HepG2 (cell line): ENCODE results near the gene WDFY1. TPM values are rescaled to one million over a fixed set of nuclear protein-coding genes. Genes with fewer than 3 reads are reported as not detected.

Experiments used
- ATM ChIP-seq: fragments of 450-650 bp; IDR thresholded peaks from 2 replicates; pipeline ENCODE4 v1.7.1; 2017; ENCODE audit warnings: mild to moderate bottlenecking, borderline replicate concordance
- HNRNPK ChIP-seq: fragments of 200-400 bp; formaldehyde crosslinking; IDR thresholded peaks from 2 replicates; pipeline ENCODE4 v1.6.1; 2018; ENCODE audit warnings: low read length, low read depth, moderate library complexity, mild to moderate bottlenecking; ENCODE audit not compliant: poor library complexity, severe bottlenecking
- IKZF1 ChIP-seq: fragments of 450-650 bp; IDR thresholded peaks from 2 replicates; pipeline ENCODE4 v1.7.1; 2016
- KIAA2018 ChIP-seq: sonication (generic); formaldehyde crosslinking; IDR thresholded peaks from 2 replicates; pipeline ENCODE4 v1.5.0; 2020; ENCODE audit warnings: mild to moderate bottlenecking, missing genetic modification reagents, borderline replicate concordance
- MXI1 ChIP-seq: IDR thresholded peaks from 3 replicates; pipeline ENCODE4 v1.6.1; 2012; ENCODE audit warnings: low read depth, low read length, inconsistent platforms, borderline replicate concordance
- RFX1 ChIP-seq: fragments of 450-650 bp; IDR thresholded peaks from 2 replicates; pipeline ENCODE4 v1.6.1; 2017
- RFX5 ChIP-seq: IDR thresholded peaks from 2 replicates; pipeline ENCODE4 v1.6.1; 2011; ENCODE audit warnings: low read depth, low read length, improper control_type of control experiment
- SNAPC4 ChIP-seq: sonication (generic); formaldehyde crosslinking; IDR thresholded peaks from 2 replicates; pipeline ENCODE4 v1.4.0; 2020; ENCODE audit warnings: mild to moderate bottlenecking, missing genetic modification reagents
- THAP11 ChIP-seq: IDR thresholded peaks from 2 replicates; pipeline ENCODE4 v1.6.1; 2016; ENCODE audit warnings: missing biosample characterization, missing genetic modification reagents
- YY1 ChIP-seq: IDR thresholded peaks from 2 replicates; pipeline ENCODE4 v1.6.1; 2011; ENCODE audit warnings: low read length, low read depth, moderate library complexity, mild to moderate bottlenecking; ENCODE audit not compliant: insufficient read depth, insufficient replicate concordance
- ZKSCAN1 ChIP-seq: fragments of 150-350 bp; IDR thresholded peaks from 2 replicates; pipeline ENCODE4 v1.6.1; 2014; ENCODE audit warnings: low read length
- ZNF331 ChIP-seq: sonication (generic); formaldehyde crosslinking; IDR thresholded peaks from 2 replicates; pipeline ENCODE4 v1.4.0; 2020; ENCODE audit warnings: missing genetic modification reagents
- ZNF563 ChIP-seq: sonication (generic); formaldehyde crosslinking; IDR thresholded peaks from 2 replicates; pipeline ENCODE4 v1.8.0; 2022; ENCODE audit warnings: mild to moderate bottlenecking, moderate library complexity, missing genetic modification reagents
- ZNF670 ChIP-seq: sonication (generic); formaldehyde crosslinking; IDR thresholded peaks from 2 replicates; pipeline ENCODE4 v1.8.0; 2022; ENCODE audit warnings: mild to moderate bottlenecking, missing genetic modification reagents, borderline replicate concordance
- ZNF740 ChIP-seq: sonication (generic); formaldehyde crosslinking; IDR thresholded peaks from 2 replicates; pipeline ENCODE4 v1.4.0; 2020; ENCODE audit warnings: missing genetic modification reagents
- ZNF891 ChIP-seq: sonication (generic); formaldehyde crosslinking; IDR thresholded peaks from 2 replicates; pipeline ENCODE4 v1.5.0; 2020; ENCODE audit warnings: mild to moderate bottlenecking, missing genetic modification reagents
- ZSCAN22 ChIP-seq: sonication (generic); formaldehyde crosslinking; IDR thresholded peaks from 2 replicates; pipeline ENCODE4 v1.4.0; 2020; ENCODE audit warnings: mild to moderate bottlenecking, missing genetic modification reagents
- ZSCAN9 ChIP-seq: IDR thresholded peaks from 2 replicates; pipeline ENCODE4 v1.6.1; 2016; ENCODE audit warnings: borderline replicate concordance
- polyA plus RNA-seq, 8 experiments: library from polyadenylated mRNA; depleted of rRNA in 3 of 8; stranded (reverse) in 7 of 8; unstranded in 1 of 8; fragments of >200 nt; fragmentation: Illumina TruSeq in 4 of 8; extraction: Trizol in 4 of 8; gene quantifications; 2 replicates each; pipeline versions ENCODE4 v1.2.1 to v1.2.3, GENCODE V29; 2011 to 2016; ENCODE audit warnings: low read depth in 4 of 8, missing spikeins in 1 of 8, mixed read lengths in 1 of 8; ENCODE audit not compliant: insufficient read depth in 1 of 8
- total RNA-seq, 5 experiments: library from RNA; depleted of rRNA; stranded (reverse); fragments of >200 nt; fragmentation: Illumina TruSeq; extraction: Trizol; gene quantifications; 2 replicates each; pipeline ENCODE4 v1.2.3, GENCODE V29; 2016; ENCODE audit warnings: low read depth in 1 of 5

Gene WDFY1
- total and polyA plus RNA-seq, 2 of the 13 experiments (the other 11 are each of a cell fraction or from before 2014, with no cell fraction given), result 77.0 to 78.4 TPM

- no peak for TF ChIP-seq KIAA2018
- peak; percentile 91 for TF ChIP-seq ZSCAN9
- no peak for TF ChIP-seq ZKSCAN1
- TF ChIP-seq HNRNPK, result no peak
- TF ChIP-seq RFX1, result no peak
- peak; percentile 52; the same call in 1 of the 3 replicates for TF ChIP-seq MXI1
- TF ChIP-seq RFX5, result no peak
- TF ChIP-seq ZNF740 (CRISPR knock-in tag), result no peak
- TF ChIP-seq IKZF1, result no peak
- TF ChIP-seq ATM, result no peak
- peak; percentile 95 for TF ChIP-seq ZNF331 (CRISPR knock-in tag)
- no peak for TF ChIP-seq ZSCAN22
- TF ChIP-seq ZNF891 (CRISPR knock-in tag), result no peak
- no peak for TF ChIP-seq ZNF563 (CRISPR knock-in tag)
- no peak for TF ChIP-seq YY1
- no peak for TF ChIP-seq SNAPC4
- TF ChIP-seq THAP11 (CRISPR knock-in tag), result peak; percentile 69
- TF ChIP-seq ZNF670 (CRISPR knock-in tag), result no peak
Measured at GRCh38 chr2:223908304-223908998, 36.7 kb downstream of the WDFY1 start (continued).
